ENCODE data around the gene CHRNA10. TPM values are rescaled to one million over a fixed set of nuclear protein-coding genes. Genes with fewer than 3 reads are reported as not detected.
"Not testable (repeated sequence)": the region's sequence is repeated elsewhere in the genome, so short reads cannot be mapped to it uniquely, and the experiment has no call there.

The CHRNA10 gene
- total RNA-seq, 1 donor from 2014 or later: 0.59 TPM

GRCh38 chr11:3665336-3666022 is 5.7 kb downstream of the CHRNA10 start:
- no peak for DNase-seq (ENCODE audit: low read depth)

- DNase-seq (ENCODE audit: low read depth): no peak
Observed at GRCh38 chr11:3664032-3664630, 7.1 kb downstream of the CHRNA10 start.

GRCh38 chr11:3662856-3663255 is 8.3 kb downstream of the CHRNA10 start:
- DNase-seq (ENCODE audit: low read depth): no peak

GRCh38 chr11:3660960-3661359 is 10.2 kb downstream of the CHRNA10 start:
- no peak for DNase-seq (ENCODE audit: low read depth)

- peak; percentile 14 for DNase-seq (ENCODE audit: low read depth)
Observed at GRCh38 chr11:3659595-3660515, 11.3 kb downstream of the CHRNA10 start.

GRCh38 chr11:3658252-3658651 is 12.9 kb downstream of the CHRNA10 start:
- no peak for DNase-seq (ENCODE audit: low read depth)

- DNase-seq (ENCODE audit: low read depth): not testable (repeated sequence)
Observed at GRCh38 chr11:3657331-3657730, 13.9 kb downstream of the CHRNA10 start.

- no peak for DNase-seq (ENCODE audit: low read depth)
Observed at GRCh38 chr11:3655547-3655946, 15.6 kb downstream of the CHRNA10 start.

- DNase-seq (ENCODE audit: low read depth): not testable (repeated sequence)
Observed at GRCh38 chr11:3652514-3652913, 18.7 kb downstream of the CHRNA10 start.

GRCh38 chr11:3649374-3649773 is 21.8 kb downstream of the CHRNA10 start:
- DNase-seq (ENCODE audit: low read depth): not testable (repeated sequence)

- not testable (repeated sequence) for DNase-seq (ENCODE audit: low read depth)
Observed at GRCh38 chr11:3648843-3649242, 22.3 kb downstream of the CHRNA10 start.

GRCh38 chr11:3645552-3645951 is 25.6 kb downstream of the CHRNA10 start:
- DNase-seq (ENCODE audit: low read depth): no peak

GRCh38 chr11:3644817-3645235 is 26.4 kb downstream of the CHRNA10 start, which contains the start of gene ART1:
TSS of gene ART1 (plus strand) at chr11:3645128. CDS start at chr11:3659214, 14,086 bp downstream.
- DNase-seq (ENCODE audit: low read depth): peak; percentile 92

GRCh38 chr11:3643102-3643546 is 28.1 kb downstream of the CHRNA10 start:
- DNase-seq (ENCODE audit: low read depth): not testable (repeated sequence)

- peak; percentile 89 for DNase-seq (ENCODE audit: low read depth)
Observed at GRCh38 chr11:3642071-3642951, 28.9 kb downstream of the CHRNA10 start.

- DNase-seq (ENCODE audit: low read depth): no peak
Observed at GRCh38 chr11:3641701-3642070, 29.5 kb downstream of the CHRNA10 start, which contains the start of gene ART5. TSS of gene ART5 (minus strand) at chr11:3641992. CDS start at chr11:3641862, 130 bp downstream.

- DNase-seq (ENCODE audit: low read depth): no peak
Observed at GRCh38 chr11:3641191-3641590, 30.0 kb downstream of the CHRNA10 start.

GRCh38 chr11:3639841-3640240 is 31.3 kb downstream of the CHRNA10 start:
- DNase-seq (ENCODE audit: low read depth): no peak

GRCh38 chr11:3638513-3638912 is 32.7 kb downstream of the CHRNA10 start:
- no peak for DNase-seq (ENCODE audit: low read depth)

- DNase-seq (ENCODE audit: low read depth): no peak
Observed at GRCh38 chr11:3637201-3637600, 34.0 kb downstream of the CHRNA10 start.

Measured in myocyte (in vitro differentiated cells).